HL-60/S4 treated with phorbol 12-myristate 13-acetate at 8.2 ng/mL for 4 days and 3 days (cell line): ENCODE data around the gene DNAAF6.
"Not testable (repeated sequence)": the region's sequence is repeated elsewhere in the genome, so short reads cannot be mapped to it uniquely, and the experiment has no call there.

Experiments used
- in situ Hi-C: fragments of 300-500 bp; cut with MboI; formaldehyde crosslinking; loops from 2 replicates; pipeline ENCODE4 v1.15.0; 2022; ENCODE audit warnings: low sequenced_read_pairs

DNAAF6 gene

GRCh38 chrX:107205770-107206696, at the start of gene DNAAF6, which contains the start of gene NUP62CL:
TSS of gene DNAAF6 (plus strand) at chrX:107206611. CDS start at chrX:107212876, 6,265 bp downstream.
TSS of gene NUP62CL (minus strand) at chrX:107206433. CDS start at chrX:107175146, 31,287 bp downstream.
- in situ Hi-C loops, result no loop called here

- in situ Hi-C loops, result not testable (repeated sequence)
Observed at GRCh38 chrX:107157618-107158017, 48.8 kb upstream of the DNAAF6 start.

- in situ Hi-C loops, result no loop called here
Observed at GRCh38 chrX:107167163-107167921, 39.1 kb upstream of the DNAAF6 start.

- in situ Hi-C loops, result no loop called here
Observed at GRCh38 chrX:107168257-107168656, 38.2 kb upstream of the DNAAF6 start.

GRCh38 chrX:107168712-107169111, 37.7 kb upstream of the DNAAF6 start:
- in situ Hi-C loops, result no loop called here

GRCh38 chrX:107171369-107172102, 34.9 kb upstream of the DNAAF6 start:
- in situ Hi-C loops, result no loop called here

- in situ Hi-C loops, result no loop called here
Observed at GRCh38 chrX:107197319-107197718, 9.1 kb upstream of the DNAAF6 start.

GRCh38 chrX:107198074-107198473, 8.3 kb upstream of the DNAAF6 start:
- in situ Hi-C loops, result not testable (repeated sequence)

GRCh38 chrX:107199491-107199890, 6.9 kb upstream of the DNAAF6 start:
- in situ Hi-C loops, result no loop called here

- in situ Hi-C loops, result no loop called here
Observed at GRCh38 chrX:107204068-107204605, 2.3 kb upstream of the DNAAF6 start.

- in situ Hi-C loops, result no loop called here
Observed at GRCh38 chrX:107206697-107207065, 270 bp downstream of the DNAAF6 start.

GRCh38 chrX:107207089-107207488, 678 bp downstream of the DNAAF6 start:
- in situ Hi-C loops, result no loop called here

- in situ Hi-C loops, result no loop called here
Observed at GRCh38 chrX:107207943-107208342, 1.5 kb downstream of the DNAAF6 start.

- in situ Hi-C loops, result no loop called here
Observed at GRCh38 chrX:107213477-107213876, 7.1 kb downstream of the DNAAF6 start.

GRCh38 chrX:107226757-107227156, 20.3 kb downstream of the DNAAF6 start:
- in situ Hi-C loops, result no loop called here

GRCh38 chrX:107227780-107228485, 21.5 kb downstream of the DNAAF6 start:
- in situ Hi-C loops, result no loop called here

- in situ Hi-C loops, result no loop called here
Observed at GRCh38 chrX:107228486-107228819, 22.0 kb downstream of the DNAAF6 start.

- in situ Hi-C loops, result no loop called here
Observed at GRCh38 chrX:107272431-107272921, 66.1 kb downstream of the DNAAF6 start.

GRCh38 chrX:107273795-107274194, 67.4 kb downstream of the DNAAF6 start:
- in situ Hi-C loops, result no loop called here

GRCh38 chrX:107288676-107289075, 82.3 kb downstream of the DNAAF6 start:
- in situ Hi-C loops, result no loop called here
